T1000 (cell line): ENCODE data around the gene RETSAT.
A peak's percentile ranks its signal among the peaks of the same experiment; 100 is the strongest.
"Not testable (repeated sequence)": the region's sequence is repeated elsewhere in the genome, so short reads cannot be mapped to it uniquely, and the experiment has no call there.

Source experiments
- DNase-seq: peaks from one replicate; lab custom pipeline; 2025; ENCODE audit warnings: mixed read lengths; lab: John Stamatoyannopoulos, UW

RETSAT gene

DNA sequence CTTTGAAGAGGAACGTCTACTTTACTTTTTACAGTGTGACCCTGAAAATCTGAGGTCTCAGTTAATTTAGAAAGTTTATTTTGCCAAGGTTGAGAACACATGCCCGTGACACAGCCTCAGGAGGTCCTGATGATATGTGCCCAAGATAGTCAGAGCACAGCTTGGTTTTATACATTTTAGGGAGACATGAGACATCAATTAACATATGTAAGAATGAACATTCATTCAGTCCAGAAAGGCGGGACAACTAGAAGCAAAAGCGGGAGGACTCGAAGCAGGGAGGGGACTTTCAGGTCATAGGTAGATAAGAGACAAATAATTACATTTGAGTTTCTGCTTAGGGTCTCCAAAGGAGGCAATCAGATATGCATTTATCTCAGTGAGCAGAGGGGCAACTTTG lies 23.9 kb upstream of the RETSAT start:
- DNase-seq: no peak

DNA sequence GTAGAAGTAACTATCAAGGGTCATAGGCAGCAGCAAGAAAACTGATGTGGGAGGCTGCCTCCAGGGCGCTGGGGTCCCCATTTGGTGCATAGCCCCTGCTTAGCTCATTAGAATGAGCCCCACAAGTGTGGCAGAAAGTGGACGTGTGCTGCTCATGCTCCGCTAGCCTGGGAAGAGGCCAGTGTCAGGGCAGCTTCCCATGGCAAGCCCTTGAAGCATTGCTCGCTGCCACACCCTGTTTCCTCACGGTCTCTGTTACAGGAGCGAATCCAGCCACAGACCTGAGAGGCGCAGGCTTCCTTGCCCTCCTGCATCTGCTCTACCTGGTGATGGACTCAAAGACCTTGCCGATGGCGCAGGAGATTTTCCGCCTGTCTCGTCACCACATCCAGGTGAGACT lies 22.8 kb upstream of the RETSAT start:
- DNase-seq: no peak

DNA sequence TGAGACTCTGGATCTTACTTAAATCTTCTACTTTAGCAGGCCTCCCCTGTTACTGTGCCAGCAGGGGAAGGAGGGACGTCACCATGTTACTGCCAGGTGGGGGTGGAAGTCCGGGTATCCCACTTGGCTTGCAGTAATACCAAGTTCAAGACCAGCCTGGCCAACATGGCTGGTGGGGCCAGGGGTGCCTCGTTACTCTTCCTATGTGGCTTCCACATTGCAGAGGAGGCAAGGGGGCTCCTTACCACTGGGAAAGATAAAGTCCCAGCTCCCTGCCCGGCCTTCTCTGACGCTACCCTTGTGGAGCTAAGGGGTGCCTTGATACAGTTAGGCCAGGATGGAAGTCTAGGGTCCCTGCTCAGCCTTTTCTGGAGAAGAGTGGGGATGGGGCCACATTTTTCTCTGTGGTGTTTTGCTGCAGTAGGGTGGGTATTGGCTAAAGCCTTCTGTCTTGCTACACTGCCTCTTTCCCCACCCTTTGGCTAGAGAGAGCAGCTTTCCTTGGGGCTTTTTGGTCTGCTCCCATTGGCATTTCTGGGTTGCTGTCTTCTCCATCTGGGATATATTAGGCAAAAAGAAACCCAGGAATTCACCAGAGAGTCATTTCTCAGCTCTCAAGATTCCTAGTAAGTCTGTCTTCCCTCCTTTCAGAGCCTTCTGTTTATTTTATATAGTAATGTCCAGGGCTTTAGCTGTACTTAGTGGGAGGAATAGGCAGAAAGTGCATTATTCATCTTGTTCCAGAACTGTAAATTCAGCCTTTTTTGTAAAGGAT lies 22.1 kb upstream of the RETSAT start:
- no peak for DNase-seq

DNA sequence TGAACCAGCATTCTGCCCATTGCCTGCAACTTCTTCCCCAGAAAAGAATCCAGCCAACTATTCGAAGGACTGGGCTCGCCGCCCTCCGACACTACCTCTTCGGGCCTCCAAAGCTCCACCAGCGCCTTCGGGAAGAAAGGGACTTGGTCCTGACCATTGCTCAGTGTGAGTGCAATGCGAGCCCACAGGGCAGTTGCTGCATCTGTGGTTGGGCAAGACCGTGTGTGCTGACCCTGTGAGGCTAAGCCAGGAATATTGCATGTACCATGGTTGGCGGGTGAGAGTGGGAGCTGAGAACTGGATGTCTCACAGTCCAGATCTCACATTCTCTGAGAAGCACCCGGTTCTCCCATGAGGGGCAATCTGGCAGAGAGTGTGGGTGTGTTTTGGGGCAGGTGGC lies 16.7 kb upstream of the RETSAT start:
- no peak for DNase-seq

DNA sequence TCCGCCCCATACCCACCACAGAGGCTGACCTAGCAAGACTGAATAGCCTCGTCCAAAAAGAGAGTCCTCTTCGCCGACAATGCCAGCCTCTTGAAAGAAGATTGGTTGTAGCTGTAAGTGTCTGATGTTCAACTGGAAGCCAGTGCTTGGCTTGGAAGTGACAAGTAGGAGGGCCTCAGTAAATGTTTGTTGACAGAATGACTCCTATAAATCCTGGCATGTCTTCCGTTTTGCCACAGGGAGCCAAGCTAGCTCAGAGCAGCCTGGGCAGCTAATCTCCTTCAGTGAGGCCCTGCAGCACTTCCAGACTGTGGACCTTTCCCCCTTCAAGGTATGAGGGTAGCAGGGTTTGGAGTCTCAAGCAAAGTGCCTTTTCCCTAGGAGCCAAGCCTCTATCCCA lies 15.2 kb upstream of the RETSAT start:
- DNase-seq: no peak

DNA sequence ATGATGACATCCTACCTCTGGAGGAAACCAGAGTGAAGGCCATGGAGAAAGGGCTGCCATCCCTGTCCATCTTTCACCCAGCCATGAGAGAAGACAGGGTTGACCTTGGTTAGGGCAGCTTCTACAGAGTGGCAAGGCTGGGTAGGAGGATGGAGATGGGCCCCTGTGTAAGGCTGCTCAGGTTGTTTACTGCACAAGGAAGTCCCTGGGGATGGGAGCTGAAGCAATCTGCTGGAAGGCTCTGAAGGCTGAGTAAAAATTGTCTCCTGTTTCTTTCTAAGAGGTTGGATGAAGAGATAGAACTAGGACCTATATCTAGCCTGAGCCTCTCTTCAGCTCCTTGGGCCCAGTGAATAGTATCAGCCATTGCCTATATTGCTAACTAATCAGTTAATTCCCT lies 14.6 kb upstream of the RETSAT start:
- no peak for DNase-seq

DNA sequence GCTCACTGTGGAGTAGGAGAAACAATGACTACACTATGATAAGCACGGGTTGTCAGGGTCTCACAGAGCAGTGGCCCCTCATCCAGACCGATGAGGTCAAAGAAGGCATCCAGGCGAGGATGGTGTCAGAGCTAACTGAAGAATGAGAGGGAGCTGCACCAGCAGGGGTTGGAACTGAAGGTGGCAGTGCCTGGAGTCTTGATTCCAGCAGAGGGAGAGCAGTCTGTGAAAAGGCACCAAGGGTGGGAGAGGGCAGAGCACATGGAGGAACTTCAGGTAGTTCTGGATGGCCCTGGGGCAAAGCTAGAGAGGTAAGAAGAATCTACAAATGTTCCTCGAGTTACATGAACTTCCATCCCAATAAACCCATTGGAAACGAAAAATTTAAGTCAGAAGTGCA lies 12.9 kb upstream of the RETSAT start:
- DNase-seq: no peak

DNA sequence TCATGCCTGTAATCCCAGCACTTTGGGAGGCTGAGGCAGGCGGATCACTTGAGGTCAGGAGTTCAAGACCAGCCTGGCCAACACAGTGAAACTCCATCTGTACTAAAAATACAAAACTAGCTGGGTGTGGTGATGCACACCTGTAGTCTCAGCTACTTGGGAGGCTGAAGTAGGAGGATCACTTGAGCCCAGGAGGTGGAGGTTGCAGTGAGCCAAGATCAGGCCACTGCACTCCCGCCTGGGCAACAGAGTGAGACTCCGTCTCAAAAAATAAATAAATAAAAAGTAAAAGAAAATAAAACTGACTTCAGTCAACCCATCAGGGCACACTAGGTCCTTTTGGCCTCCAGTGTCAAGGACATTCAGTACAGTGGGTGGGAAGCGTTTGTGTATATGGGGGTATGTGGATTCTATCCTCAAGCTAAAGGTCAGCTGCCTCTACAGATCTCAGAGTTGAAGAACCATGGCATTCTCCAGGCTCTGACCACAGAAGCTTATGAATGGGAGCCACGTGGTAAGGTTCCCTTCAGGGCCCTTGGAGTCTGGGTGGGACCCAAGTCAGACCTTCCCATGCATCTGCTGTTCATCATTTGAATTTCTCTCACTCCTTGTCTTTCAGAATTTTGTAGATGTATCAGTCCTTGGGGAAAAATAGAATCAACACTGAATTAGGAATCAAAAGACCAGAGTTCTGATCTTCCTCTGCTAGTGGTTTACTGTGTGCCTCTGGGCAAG lies 8.5 kb upstream of the RETSAT start:
- DNase-seq: not testable (repeated sequence)

DNA sequence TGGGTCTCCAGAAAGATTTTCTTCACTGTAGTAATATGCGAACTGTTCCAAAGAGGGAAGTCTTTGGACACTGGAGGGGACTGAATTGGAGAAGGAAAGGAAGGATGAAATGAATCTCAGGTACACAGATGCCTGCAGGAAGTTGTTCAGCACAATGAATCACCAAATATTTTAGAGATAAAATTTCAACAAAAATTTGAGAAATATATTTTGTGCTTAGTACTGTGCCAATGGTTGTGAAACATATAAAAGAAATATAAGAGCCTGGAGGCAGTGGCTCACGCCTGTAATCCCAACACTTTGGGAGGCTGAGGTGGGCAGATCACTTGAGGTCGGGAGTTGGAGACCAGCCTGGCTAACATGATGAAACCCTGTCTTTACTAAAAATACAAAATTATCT lies 3.4 kb upstream of the RETSAT start:
- no peak for DNase-seq

DNA sequence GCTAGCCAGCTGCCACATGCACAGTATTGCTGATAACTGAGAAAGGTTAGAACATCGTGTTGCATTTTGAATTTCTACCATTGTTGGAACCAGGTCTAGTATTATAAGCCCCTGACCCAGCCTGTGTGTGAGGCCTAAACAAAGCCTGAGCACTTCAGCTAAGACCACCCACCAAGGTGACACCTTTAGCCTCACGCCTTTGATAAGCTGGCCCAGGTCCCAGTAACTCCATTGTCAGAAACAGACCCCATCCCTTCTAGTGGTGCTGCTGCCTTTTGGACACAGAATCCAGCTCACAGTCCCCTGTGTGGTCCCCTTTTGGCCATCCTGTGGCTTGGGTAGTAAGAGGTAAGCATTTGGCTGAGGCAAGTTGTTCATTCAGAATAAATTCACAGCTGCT lies 1.9 kb upstream of the RETSAT start:
- DNase-seq: no peak

DNA sequence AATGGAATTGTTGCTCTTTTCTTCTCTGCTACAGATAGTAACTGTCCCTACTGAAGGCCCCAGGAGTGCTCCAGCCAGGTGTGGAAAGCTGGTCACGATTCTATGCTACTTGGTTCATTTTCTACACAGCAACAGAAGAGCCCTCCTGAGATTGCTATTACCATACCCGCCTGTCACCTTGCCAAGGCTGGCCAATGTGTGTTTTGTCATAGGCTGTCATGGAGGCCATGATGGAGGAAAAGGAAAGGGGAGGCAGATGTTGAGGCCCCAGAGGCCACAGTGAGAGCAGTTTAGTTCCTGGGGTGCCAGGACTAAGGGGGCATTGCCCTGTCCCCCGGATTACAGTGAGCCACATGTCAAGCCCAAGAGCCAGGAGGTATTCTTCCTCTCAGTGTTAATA lies 1.2 kb upstream of the RETSAT start:
- DNase-seq: no peak

DNA sequence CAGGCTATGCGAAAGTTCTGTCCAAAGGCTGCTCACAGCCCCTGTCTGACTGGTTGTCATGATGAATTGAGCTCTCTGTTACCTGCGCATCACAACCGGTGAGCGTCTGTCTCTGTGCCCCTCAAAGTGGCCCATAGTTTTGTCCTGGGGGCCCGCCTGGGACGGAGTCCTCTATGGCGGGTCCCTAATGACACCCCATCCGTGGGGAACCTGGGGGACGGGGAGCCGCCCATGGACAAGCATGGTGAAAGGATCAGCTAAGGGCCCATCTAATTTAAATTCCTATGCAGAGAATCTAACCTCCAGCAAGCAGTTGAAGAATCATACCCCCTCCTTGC lies 714 bp upstream of the RETSAT start:
- no peak for DNase-seq

DNA sequence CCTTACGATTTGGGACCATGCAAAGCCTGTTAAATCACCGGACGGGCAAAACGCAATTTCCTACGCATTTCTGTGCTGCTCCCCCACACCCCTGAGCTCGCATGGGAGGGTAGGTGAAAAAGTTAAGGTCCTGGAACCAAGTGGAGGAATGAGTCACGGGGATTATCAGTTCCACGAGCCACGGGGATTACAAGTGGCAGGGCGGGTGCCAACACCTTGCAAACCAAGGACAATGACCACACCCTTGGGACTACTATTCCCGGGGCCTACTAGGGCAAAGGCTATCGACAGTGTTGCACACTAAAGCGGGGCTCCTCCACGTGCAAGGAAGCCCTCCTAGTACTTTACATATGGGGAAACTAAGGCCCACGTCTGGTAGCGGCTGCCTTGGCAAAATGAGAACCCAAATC lies 447 bp downstream of the RETSAT start:
- peak; percentile 22 for DNase-seq

DNA sequence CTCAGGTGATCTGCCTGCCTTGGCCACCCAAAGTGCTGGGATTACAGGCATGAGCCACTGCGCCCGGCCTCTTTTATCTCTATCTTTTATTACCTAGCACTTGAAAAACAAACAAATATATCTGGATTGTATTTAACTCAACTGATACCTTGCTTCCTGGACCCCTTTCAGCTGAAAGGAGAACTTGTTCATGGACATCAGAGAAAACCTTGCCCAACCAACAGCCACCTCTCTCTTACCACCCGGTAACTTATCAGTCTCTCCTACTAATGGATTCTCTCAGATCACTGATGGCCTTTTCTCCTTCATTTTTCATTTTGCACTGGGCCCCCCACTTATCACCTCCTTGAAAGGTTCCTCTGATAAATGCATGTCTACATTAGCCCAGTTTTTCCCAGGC lies 6.7 kb downstream of the RETSAT start:
- DNase-seq: no peak

DNA sequence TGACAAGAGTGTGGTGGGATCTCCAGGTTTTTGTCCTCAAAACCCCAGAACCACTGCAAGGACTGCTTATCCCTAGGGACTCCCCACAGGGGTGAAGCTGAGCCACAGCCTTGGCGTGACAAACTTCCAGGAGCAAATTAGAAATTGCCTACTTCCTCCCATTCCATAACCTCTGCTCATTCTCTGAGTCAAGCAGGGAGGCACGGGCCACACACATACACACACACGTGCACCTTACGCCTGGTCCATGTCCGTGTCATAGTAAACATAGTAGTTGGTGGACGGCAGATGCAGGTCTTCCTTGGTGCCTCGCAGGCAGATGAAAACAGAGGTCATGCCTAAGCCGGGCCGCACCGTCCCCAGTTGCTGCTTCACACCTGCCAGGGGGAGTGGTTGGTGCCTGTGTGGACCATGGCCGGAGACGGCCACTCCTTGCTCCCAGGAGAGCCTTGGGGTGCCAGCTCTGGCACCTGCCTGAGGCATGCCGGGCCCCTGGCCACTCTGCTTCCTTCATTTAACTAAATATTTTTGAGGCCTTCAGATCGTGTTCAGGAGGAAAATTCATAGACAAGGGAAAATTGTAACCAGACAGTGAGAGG lies 9.9 kb downstream of the RETSAT start:
- no peak for DNase-seq

DNA sequence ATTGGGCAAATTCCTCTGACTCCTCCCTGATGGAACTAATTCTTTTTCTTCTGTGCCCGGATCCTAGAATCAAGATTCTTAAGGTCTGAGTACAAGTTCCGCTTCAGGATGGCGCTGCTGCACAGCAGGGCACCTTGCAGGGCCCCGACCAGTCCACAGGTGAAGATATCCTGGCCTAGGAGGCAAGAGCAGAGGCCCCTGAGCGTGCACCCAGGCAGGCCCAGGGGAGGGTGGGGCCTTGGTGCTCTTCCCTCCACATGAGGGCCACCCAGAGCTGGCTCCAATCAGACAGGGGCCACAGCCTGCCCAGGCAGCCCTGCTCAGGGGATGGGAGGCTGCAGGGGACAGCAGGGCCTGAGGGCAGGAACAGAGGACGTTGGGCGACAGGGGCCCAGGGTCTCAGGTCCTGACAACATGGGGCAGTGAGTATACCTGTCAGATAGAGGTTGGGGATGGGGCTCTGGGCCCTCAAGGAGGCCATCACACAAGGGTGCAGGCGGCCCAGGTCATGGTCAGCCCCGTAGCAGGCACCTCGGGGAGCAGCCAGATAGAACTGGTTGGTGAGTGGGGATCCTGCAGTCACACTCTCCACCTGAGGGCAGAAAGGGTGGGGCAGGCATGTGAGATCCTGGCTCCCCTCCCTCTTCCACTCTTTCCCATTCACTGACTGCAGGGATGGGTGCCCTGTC lies 11.0 kb downstream of the RETSAT start:
- DNase-seq: not testable (repeated sequence)

DNA sequence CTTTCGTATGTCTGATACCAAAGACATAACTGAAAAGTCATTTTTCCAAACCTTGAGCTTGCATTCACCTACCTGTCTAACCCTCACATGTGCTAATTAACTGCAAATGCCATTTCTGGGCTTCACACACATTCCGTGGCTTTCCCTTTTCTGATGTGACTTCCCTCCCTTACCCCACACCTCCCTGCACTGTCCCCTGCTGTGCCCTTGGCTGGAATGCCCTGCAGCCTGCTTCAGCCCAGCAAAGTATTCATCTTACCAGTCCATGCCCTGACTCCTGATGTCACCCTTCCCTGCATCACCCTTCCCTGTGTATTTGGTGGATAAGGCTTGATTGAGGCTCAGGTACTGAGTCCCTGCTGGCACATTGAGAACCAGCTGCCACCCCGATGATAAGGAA lies 12.2 kb downstream of the RETSAT start:
- no peak for DNase-seq

DNA sequence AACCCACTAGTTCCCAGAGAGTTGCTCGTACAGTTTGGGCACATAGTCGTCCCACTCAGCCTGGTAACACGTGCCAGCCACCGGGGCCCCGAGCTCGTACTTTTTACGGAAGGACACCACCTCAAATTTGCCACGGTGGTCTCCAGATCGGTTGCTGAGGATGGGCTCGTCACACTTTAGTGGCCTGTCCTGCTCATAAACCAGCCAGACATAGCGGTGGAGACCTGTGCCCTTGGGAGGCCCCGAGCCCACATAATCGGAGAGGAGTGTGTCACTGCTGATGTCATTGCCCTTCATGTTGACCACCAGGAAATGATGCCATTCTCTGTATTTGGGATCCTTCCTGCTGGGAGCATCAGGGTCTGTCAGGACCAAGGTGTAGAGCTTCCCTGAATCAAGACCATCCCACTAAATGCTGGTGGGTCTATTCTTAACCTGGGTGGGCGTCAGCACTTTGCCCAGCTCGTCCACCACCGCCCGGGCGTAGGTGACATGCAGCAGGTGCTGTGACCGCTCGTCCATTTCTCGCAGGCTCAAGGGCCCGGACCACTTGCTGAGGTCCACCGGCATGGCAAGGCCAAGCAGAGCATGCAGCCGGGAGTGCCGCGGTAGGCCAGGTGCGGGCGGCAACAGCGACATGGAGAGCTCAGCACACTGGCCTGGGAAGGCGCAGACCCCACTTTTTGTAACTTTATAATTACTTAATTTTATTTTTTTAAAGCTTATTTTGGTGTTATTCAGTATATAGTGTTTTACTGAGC lies 12.9 kb downstream of the RETSAT start:
- no peak for DNase-seq

DNA sequence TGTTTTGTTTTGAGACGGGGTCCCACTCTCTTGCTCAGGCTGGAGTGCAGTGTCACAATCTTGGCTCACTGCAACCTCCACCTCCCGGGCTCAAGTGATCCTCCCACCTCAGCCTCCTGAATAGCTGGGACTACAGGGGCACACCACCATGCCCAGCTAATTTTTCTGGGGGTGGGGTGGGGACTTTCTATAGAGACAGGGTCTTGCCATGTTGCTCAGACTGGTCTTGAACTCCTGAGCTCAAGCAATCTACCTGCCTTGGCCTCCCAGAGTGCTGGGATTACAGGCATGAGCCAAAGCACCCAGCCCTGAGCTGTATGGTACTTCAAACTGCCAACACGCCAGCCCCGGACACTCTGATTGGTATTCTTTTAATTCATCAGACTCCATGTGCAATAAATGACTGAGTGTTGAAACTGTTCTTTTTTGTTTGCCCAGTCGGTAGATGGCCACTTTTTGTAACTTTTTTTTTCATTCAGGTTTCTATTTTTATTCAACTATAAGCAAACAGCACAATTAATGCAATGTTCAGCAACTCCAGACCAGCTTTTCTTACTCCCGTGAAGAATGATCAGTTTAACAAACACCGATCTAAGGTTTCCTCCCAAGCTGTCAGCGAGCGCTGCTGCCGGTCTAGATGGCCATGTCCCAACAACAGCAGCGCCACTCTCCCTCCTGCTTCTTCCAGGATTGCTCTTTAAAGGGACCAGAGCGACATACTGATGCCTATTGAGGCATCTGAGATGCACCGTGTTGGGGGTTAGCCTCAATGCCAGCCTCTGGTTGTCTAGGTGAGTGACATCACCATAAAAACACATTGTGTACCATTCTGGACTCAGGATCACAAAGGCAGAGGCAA lies 14.1 kb downstream of the RETSAT start:
- DNase-seq: no peak

DNA sequence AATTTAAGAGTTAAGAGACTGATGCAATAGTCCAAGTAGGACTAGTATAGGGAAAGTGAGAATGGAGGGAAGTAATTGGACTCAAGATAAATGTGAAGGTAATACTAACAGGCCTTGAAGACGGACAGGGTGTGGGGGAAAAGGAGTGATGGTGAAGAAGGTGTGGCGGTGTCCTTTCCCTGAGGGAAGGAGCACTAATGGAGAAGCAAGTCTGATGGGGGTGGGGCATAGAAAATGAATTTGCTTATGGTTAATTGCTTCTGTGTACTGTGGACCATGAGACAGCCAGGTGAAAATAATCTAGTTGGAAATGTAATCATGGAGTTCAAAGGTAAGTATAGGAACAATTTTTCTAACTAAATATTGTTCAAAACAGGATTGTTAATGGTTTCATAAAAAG lies 19.4 kb downstream of the RETSAT start:
- DNase-seq: no peak

DNA sequence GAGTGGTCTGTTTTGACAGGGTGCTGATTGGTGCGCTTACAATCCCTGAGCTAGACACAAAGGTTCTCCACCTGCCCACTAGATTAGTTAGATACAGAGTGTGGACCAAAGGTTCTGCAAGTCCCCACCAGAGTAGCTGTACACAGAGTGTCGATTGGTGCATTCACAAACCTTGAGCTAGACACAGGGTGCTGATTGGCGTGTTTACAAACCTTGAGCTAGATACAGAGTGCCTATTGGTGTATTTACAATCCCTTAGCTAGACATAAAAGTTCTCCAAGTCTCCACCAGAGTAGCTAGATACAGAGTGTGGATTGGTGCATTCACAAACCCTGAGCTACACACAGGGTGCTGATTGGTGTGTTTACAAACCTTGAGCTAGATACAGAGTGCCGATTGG lies 20.5 kb downstream of the RETSAT start:
- not testable (repeated sequence) for DNase-seq
